B cell (primary cell): ENCODE results near the gene COG2. TPM values are rescaled to one million over a fixed set of nuclear protein-coding genes. Genes with fewer than 3 reads are reported as not detected.

Experiments
- ATAC-seq: fragments of 200-7000 bp; cut with Tn5 transposase; one replicate; pipeline ENCODE4 v1.10.0; 2021; ENCODE audit warnings: low read depth, mild to moderate bottlenecking, moderate number of reproducible peaks, moderate library complexity
- CTCF ChIA-PET: fragments of 350-600 bp; sonication (Branson Sonifier 250); formaldehyde crosslinking; loops from one replicate; lab custom pipeline; 2021; ENCODE audit warnings: antibody characterized with exemption, inconsistent platforms; lab: Charles Lee
- POLR2A ChIA-PET: fragments of 350-600 bp; sonication (Branson Sonifier 250); formaldehyde crosslinking; loops from one replicate; lab custom pipeline; 2021; ENCODE audit warnings: antibody characterized with exemption; lab: Charles Lee
- DNase-seq: peaks from one replicate; pipeline ENCODE4 v3.0.0; 2013
- H2AFZ ChIP-seq: 2 replicates; pipeline ENCODE4 v1.6.1; 2012; ENCODE audit warnings: mild to moderate bottlenecking, low read depth, low read length; ENCODE audit not compliant: insufficient read depth, poor library complexity, severe bottlenecking
- H3K27ac ChIP-seq, 2 donors: 1 replicate in 1 of 2; 2 replicates in 1 of 2; pipeline ENCODE4 v1.5.1; 2012 to 2013; ENCODE audit warnings: low read length in 2 of 2, mild to moderate bottlenecking in 2 of 2, moderate library complexity in 1 of 2
- H3K27me3 ChIP-seq, 4 experiments: fragments of 200-600 bp in 1 of 4; sonication (generic) in 1 of 4; replicated peaks in 1 of 4; 1 replicate in 2 of 4; 2 replicates in 2 of 4; pipeline versions ENCODE4 v1.6.1 to v1.7.0; 2013 to 2016; ENCODE audit warnings: low read length in 3 of 4, mild to moderate bottlenecking in 2 of 4, mixed read lengths in 1 of 4, moderate library complexity in 1 of 4; ENCODE audit not compliant: insufficient read depth in 4 of 4, control insufficient read depth in 3 of 4; ENCODE audit errors: control extremely low read depth in 1 of 4
- H3K36me3 ChIP-seq, 2 experiments: replicated peaks in 1 of 2; 1 replicate in 1 of 2; 2 replicates in 1 of 2; pipeline versions ENCODE4 v1.6.1 to v1.7.1; 2013; ENCODE audit warnings: low read length in 1 of 2; ENCODE audit not compliant: insufficient read depth in 2 of 2, control insufficient read depth in 1 of 2; ENCODE audit errors: control extremely low read depth in 1 of 2, extremely low read depth in 1 of 2
- H3K4me1 ChIP-seq, 2 donors: fragments of 200-600 bp in 1 of 2; sonication (generic) in 1 of 2; 1 replicate in 1 of 2; 2 replicates in 1 of 2; pipeline versions ENCODE4 v1.5.1 to v1.6.1; 2013 to 2017; ENCODE audit warnings: low read length in 2 of 2; ENCODE audit not compliant: control insufficient read depth in 2 of 2, insufficient read depth in 2 of 2
- H3K4me2 ChIP-seq: replicated peaks from 2 replicates; pipeline ENCODE3; 2012; ENCODE audit warnings: mild to moderate bottlenecking, low read depth, low read length; ENCODE audit not compliant: poor library complexity, severe bottlenecking
- H3K4me3 ChIP-seq, 5 experiments: fragments of 200-600 bp in 1 of 5; sonication (generic) in 1 of 5; 1 replicate in 3 of 5; 2 replicates in 2 of 5; pipeline versions ENCODE4 v1.5.1 to v1.7.0; 2011 to 2016; ENCODE audit warnings: low read length in 4 of 5, mild to moderate bottlenecking in 4 of 5, low read depth in 2 of 5, control low read depth in 1 of 5, moderate library complexity in 1 of 5; ENCODE audit not compliant: insufficient read depth in 1 of 5; ENCODE audit errors: control extremely low read depth in 1 of 5, extremely low read depth in 1 of 5
- H3K79me2 ChIP-seq: fragments of 200-600 bp; sonication (generic); one replicate; pipeline ENCODE4 v1.6.0; 2016; ENCODE audit warnings: low read length; ENCODE audit not compliant: control insufficient read depth, insufficient read depth
- H3K9ac ChIP-seq: fragments of 200-600 bp; sonication (generic); 2 replicates; pipeline ENCODE4 v1.6.1; 2017; ENCODE audit warnings: mild to moderate bottlenecking, low read length, moderate library complexity
- H3K9me3 ChIP-seq, 3 donors: one replicate each; pipeline versions ENCODE4 v1.6.1 to v1.7.1; 2013; ENCODE audit warnings: low read length in 2 of 3; ENCODE audit not compliant: control insufficient read depth in 2 of 3, insufficient read depth in 1 of 3; ENCODE audit errors: control extremely low read depth in 1 of 3
- H4K20me1 ChIP-seq: 2 replicates; pipeline ENCODE4 v1.6.0; 2012; ENCODE audit warnings: mild to moderate bottlenecking, low read length; ENCODE audit not compliant: insufficient read depth, control insufficient read depth, poor library complexity, severe bottlenecking
- H3K27ac Mint-ChIP-seq: one replicate; pipeline ENCODE4 v1.8.0; 2021; ENCODE audit warnings: mixed read lengths
- H3K27me3 Mint-ChIP-seq: one replicate; pipeline ENCODE4 v1.8.0; 2021; ENCODE audit warnings: mixed read lengths
- H3K4me1 Mint-ChIP-seq: one replicate; pipeline ENCODE4 v1.8.0; 2021; ENCODE audit warnings: mixed read lengths
- H3K4me3 Mint-ChIP-seq: one replicate; pipeline ENCODE4 v1.8.0; 2021; ENCODE audit warnings: mixed read lengths
- H3K9me3 Mint-ChIP-seq: one replicate; pipeline ENCODE4 v1.8.0; 2022; ENCODE audit warnings: mixed read lengths; ENCODE audit not compliant: insufficient read depth
- CTCF ChIP-seq: fragments of 200-600 bp; IDR thresholded peaks from one replicate; pipeline ENCODE4 v1.8.0; 2022; ENCODE audit warnings: antibody characterized with exemption, mild to moderate bottlenecking
- EZH2 ChIP-seq: IDR thresholded peaks from 2 replicates; pipeline ENCODE4 v1.6.1; 2012; ENCODE audit warnings: borderline replicate concordance, low read depth, mild to moderate bottlenecking, moderate library complexity, low read length; ENCODE audit not compliant: insufficient read depth, poor library complexity, severe bottlenecking
- WGBS: methylation state at CpG from one replicate; pipeline ENCODE4 v1.1.5; 2013; ENCODE audit warnings: missing lambda C conversion rate; ENCODE audit not compliant: insufficient coverage; 5-methylcytosine and 5-hydroxymethylcytosine counted together
- intact Hi-C: fragments of 100-400 bp; cut with micrococcal nuclease; formaldehyde crosslinking; loops from one replicate; pipeline ENCODE4 v1.10.0; 2022
- polyA plus RNA-seq: library from polyadenylated mRNA; depleted of rRNA; stranded (reverse); fragments of >200 nt; gene quantifications from 2 replicates; pipeline ENCODE4 v1.2.3, GENCODE V29; 2012
- total RNA-seq, 2 donors: library from RNA; stranded (reverse); fragments of 120-200 nt in 1 of 2; gene quantifications; 1 replicate in 1 of 2; 2 replicates in 1 of 2; pipeline versions ENCODE4 v1.2.3 to v1.2.4, GENCODE V29; 2013 to 2022

The COG2 gene
- total and polyA plus RNA-seq, 2 donors (not counting 1 experiment from before 2014, with no cell fraction given), result 17.0 to 42.5 TPM

- no peak overlapping the region for H3K9ac ChIP-seq
- no peak overlapping the region for H3K4me3 ChIP-seq
- TF ChIP-seq EZH2 (no peak), CTCF (no peak)
- Mint-ChIP-seq H3K27ac (no peak overlapping the region), H3K27me3 (peaks cover 11% of the 10 kb centered on the region), H3K9me3 (no peaks in the 10 kb centered on the region), H3K4me3 (no peak overlapping the region), H3K4me1 (no peaks in the 10 kb centered on the region)
- H3K4me1 ChIP-seq, result no peaks in the 10 kb centered on the region
- ChIA-PET POLR2A (no interaction called here), CTCF (no interaction called here)
- ATAC-seq, result no peak
- peaks cover 0 to 16% (median 5%) of the 10 kb centered on the region in 4 experiments for H3K27me3 ChIP-seq
- DNase-seq, result no peak
- H4K20me1 ChIP-seq, result no peaks in the 10 kb centered on the region
- H3K27ac ChIP-seq, result no peak overlapping the region
- intact Hi-C loops, result no loop called here
- H3K79me2 ChIP-seq, result no peaks in the 10 kb centered on the region
- H2AFZ ChIP-seq, result no peak overlapping the region
- no peaks in the 10 kb centered on the region for H3K36me3 ChIP-seq
- no peak overlapping the region for H3K4me2 ChIP-seq
- no peaks in the 10 kb centered on the region for H3K9me3 ChIP-seq
These were observed 12.8 kb upstream of the COG2 start for GRCh38 chr1:230629511-230629910.

GRCh38 chr1:230631477-230631876 lies 10.8 kb upstream of the COG2 start:
- H3K27me3 ChIP-seq, result peaks cover 0 to 14% (median 6%) of the 10 kb centered on the region in 4 experiments
- no peaks in the 10 kb centered on the region for H3K4me1 ChIP-seq
- no peaks in the 10 kb centered on the region for H3K9me3 ChIP-seq
- no peaks in the 10 kb centered on the region for H3K36me3 ChIP-seq
- ChIA-PET POLR2A (no interaction called here), CTCF (no interaction called here)
- peaks cover 12% of the 10 kb centered on the region for H3K27me3 Mint-ChIP-seq
- TF ChIP-seq CTCF, result no peak
- no peaks in the 10 kb centered on the region for H3K79me2 ChIP-seq
- intact Hi-C loops, result no loop called here
- ATAC-seq (no peak), DNase-seq (no peak)
- no CpG with 5 or more reads among the region's 1 CpG for WGBS
- H3K4me1 Mint-ChIP-seq, result no peaks in the 10 kb centered on the region
- H2AFZ ChIP-seq, result no peak overlapping the region
- H3K9me3 Mint-ChIP-seq, result no peaks in the 10 kb centered on the region
- H3K4me3 Mint-ChIP-seq, result no peak overlapping the region
- no peak overlapping the region for H3K4me2 ChIP-seq
- no peak overlapping the region for H3K27ac Mint-ChIP-seq
- H4K20me1 ChIP-seq, result no peaks in the 10 kb centered on the region
- H3K4me3 ChIP-seq, result no peak overlapping the region
- no peak overlapping the region for H3K9ac ChIP-seq
- no peak overlapping the region for H3K27ac ChIP-seq
